ENCODE results near the gene ROCK1.

Gene ROCK1

GRCh38 chr18:21090680-21091079, 20.9 kb downstream of the ROCK1 start:
- peaks cover 15% of the 10 kb centered on the region for H3K36me3 Mint-ChIP-seq
- H3K4me3 Mint-ChIP-seq, result no peak overlapping the region
- peaks cover 24% of the 10 kb centered on the region for H3K4me1 Mint-ChIP-seq
- no peak overlapping the region for H3K27ac Mint-ChIP-seq
- DNase-seq (ENCODE audit: low spot score in 2 of 2) (no peak), ATAC-seq (ENCODE audit: low read depth) (no peak)
- H3K9me3 Mint-ChIP-seq, result peaks cover 8% of the 10 kb centered on the region
- H3K27me3 Mint-ChIP-seq, result no peaks in the 10 kb centered on the region

- Mint-ChIP-seq H3K4me1 (peaks cover 45% of the 10 kb centered on the region), H3K27me3 (no peaks in the 10 kb centered on the region), H3K36me3 (peaks cover 28% of the 10 kb centered on the region), H3K27ac (no peak overlapping the region), H3K9me3 (peaks cover 7% of the 10 kb centered on the region), H3K4me3 (no peak overlapping the region)
- ATAC-seq (ENCODE audit: low read depth), result no peak
- DNase-seq (ENCODE audit: low spot score in 2 of 2), result no peak
These were observed 25.9 kb downstream of the ROCK1 start for GRCh38 chr18:21085579-21086166.

DNA sequence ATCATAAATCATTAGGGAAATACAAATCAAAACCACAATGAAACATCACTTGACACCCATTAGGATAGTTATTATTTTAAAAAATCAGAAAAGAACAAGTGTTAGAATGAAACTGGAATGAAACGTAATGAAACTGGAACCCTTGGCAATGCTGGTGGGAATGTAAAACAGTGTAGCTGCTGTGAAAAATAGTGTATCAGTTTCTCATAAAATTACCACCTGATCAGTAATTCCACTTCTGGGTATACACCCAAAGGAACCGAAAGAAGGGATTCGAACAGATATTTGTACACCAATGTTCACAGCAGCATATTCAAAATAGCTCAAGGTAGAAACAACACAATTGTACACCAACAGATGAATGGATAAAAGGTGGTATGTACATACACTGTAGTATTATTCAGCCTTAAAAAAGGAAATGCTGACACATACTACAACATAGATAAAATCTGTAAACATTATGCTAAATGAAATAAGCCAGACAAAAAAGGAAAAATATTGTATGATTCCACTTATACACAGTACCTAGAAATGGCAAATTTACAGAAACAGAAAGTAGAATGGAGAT, 27.0 kb downstream of the ROCK1 start:
- Mint-ChIP-seq H3K36me3 (peaks cover 31% of the 10 kb centered on the region), H3K9me3 (peaks cover 9% of the 10 kb centered on the region), H3K4me1 (peaks cover 47% of the 10 kb centered on the region), H3K27me3 (no peaks in the 10 kb centered on the region), H3K27ac (no peak overlapping the region), H3K4me3 (peak overlapping the region; percentile 0)
- ATAC-seq (ENCODE audit: low read depth) (no peak), DNase-seq (ENCODE audit: low spot score in 2 of 2) (no peak)

GRCh38 chr18:21083017-21083416, 28.6 kb downstream of the ROCK1 start:
- no peak overlapping the region for H3K27ac Mint-ChIP-seq
- H3K27me3 Mint-ChIP-seq, result no peaks in the 10 kb centered on the region
- peaks cover 58% of the 10 kb centered on the region for H3K4me1 Mint-ChIP-seq
- peaks cover 9% of the 10 kb centered on the region for H3K9me3 Mint-ChIP-seq
- no peak overlapping the region for H3K4me3 Mint-ChIP-seq
- DNase-seq (ENCODE audit: low spot score in 2 of 2), result no peak
- ATAC-seq (ENCODE audit: low read depth), result no peak
- H3K36me3 Mint-ChIP-seq, result peaks cover 31% of the 10 kb centered on the region

GRCh38 chr18:21081426-21081825, 30.2 kb downstream of the ROCK1 start:
- ATAC-seq (ENCODE audit: low read depth), result no peak
- H3K27me3 Mint-ChIP-seq, result no peaks in the 10 kb centered on the region
- H3K9me3 Mint-ChIP-seq, result peaks cover 5% of the 10 kb centered on the region
- peaks cover 25% of the 10 kb centered on the region for H3K36me3 Mint-ChIP-seq
- H3K27ac Mint-ChIP-seq, result no peak overlapping the region
- H3K4me3 Mint-ChIP-seq, result no peak overlapping the region
- peaks cover 61% of the 10 kb centered on the region for H3K4me1 Mint-ChIP-seq
- no peak for DNase-seq (ENCODE audit: low spot score in 2 of 2)

GRCh38 chr18:21080576-21080975, 31.0 kb downstream of the ROCK1 start:
- Mint-ChIP-seq H3K27me3 (no peaks in the 10 kb centered on the region), H3K27ac (no peak overlapping the region), H3K4me3 (no peak overlapping the region), H3K9me3 (peaks cover 5% of the 10 kb centered on the region), H3K4me1 (peaks cover 68% of the 10 kb centered on the region), H3K36me3 (peaks cover 25% of the 10 kb centered on the region)
- ATAC-seq (ENCODE audit: low read depth) (no peak), DNase-seq (ENCODE audit: low spot score in 2 of 2) (no peak)

DNA sequence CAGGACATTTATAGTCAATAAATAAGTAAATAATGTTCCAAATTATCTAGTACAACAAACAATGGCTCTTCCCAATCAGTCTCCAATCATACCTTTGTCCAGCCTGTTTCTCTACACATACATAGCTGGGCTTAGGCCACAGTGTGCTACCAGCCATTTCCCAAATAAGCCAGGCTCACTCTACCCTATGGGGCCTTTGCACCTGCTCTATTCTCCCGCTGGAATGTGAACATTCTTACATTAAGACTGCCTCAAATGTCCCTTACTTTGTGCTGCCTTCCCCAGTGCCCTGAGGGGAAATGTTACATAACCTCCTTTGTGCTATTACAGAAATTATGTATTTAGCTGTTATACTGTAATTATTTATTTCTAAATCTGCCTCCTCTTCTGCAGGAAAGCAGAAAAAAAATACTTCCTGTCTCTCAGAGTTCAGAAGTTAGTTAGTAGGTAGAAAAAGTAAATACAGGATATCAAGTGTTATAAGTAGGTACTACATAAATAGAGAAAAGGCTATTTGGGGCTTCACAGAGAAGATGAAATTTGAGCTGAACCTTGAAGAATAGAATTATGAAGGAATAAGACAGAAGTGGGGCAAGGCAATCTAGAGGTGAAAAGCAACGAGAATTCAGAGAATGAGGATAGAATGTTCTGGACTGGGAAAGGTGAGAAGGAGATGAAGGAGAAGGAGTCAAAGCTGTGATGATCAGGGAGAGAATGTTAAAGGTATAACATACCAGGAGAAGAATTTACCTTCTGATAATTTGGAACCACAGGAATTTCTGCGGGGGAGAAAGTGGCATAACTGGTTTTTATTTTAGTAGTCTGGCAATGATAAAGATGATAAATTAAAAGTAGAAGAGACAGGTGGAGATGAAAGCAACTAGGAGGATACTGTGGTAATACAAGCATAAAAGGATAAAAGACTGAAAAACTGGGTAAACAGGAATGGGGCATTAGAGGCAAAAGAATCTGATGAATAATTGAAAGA, 37.0 kb downstream of the ROCK1 start:
- Mint-ChIP-seq H3K4me1 (peaks cover 46% of the 10 kb centered on the region), H3K36me3 (peaks cover 4% of the 10 kb centered on the region), H3K27me3 (no peaks in the 10 kb centered on the region), H3K9me3 (no peaks in the 10 kb centered on the region), H3K27ac (peak overlapping the region; percentile 13), H3K4me3 (peak overlapping the region; percentile 46)
- no peak for ATAC-seq (ENCODE audit: low read depth)
- DNase-seq (ENCODE audit: low spot score in 2 of 2), result no peak

GRCh38 chr18:21073180-21073579, 38.4 kb downstream of the ROCK1 start:
- Mint-ChIP-seq H3K4me1 (peaks cover 35% of the 10 kb centered on the region), H3K27ac (peak overlapping the region; percentile 8), H3K27me3 (no peaks in the 10 kb centered on the region), H3K36me3 (peaks cover 4% of the 10 kb centered on the region), H3K9me3 (no peaks in the 10 kb centered on the region), H3K4me3 (no peak overlapping the region)
- no peak for DNase-seq (ENCODE audit: low spot score in 2 of 2)
- no peak for ATAC-seq (ENCODE audit: low read depth)

GRCh38 chr18:21071071-21071470, 40.5 kb downstream of the ROCK1 start:
- no peak for ATAC-seq (ENCODE audit: low read depth)
- Mint-ChIP-seq H3K9me3 (no peaks in the 10 kb centered on the region), H3K4me1 (peaks cover 25% of the 10 kb centered on the region), H3K27me3 (no peaks in the 10 kb centered on the region), H3K27ac (no peak overlapping the region), H3K36me3 (peaks cover 6% of the 10 kb centered on the region), H3K4me3 (no peak overlapping the region)
- DNase-seq (ENCODE audit: low spot score in 2 of 2), result no peak

GRCh38 chr18:21069468-21069867, 42.1 kb downstream of the ROCK1 start:
- Mint-ChIP-seq H3K4me1 (peaks cover 12% of the 10 kb centered on the region), H3K9me3 (no peaks in the 10 kb centered on the region), H3K27me3 (no peaks in the 10 kb centered on the region), H3K4me3 (no peak overlapping the region), H3K27ac (no peak overlapping the region), H3K36me3 (peaks cover 4% of the 10 kb centered on the region)
- no peak for DNase-seq (ENCODE audit: low spot score in 2 of 2)
- ATAC-seq (ENCODE audit: low read depth), result no peak

- DNase-seq (ENCODE audit: low spot score in 2 of 2) (no peak), ATAC-seq (ENCODE audit: low read depth) (no peak)
- peaks cover 7% of the 10 kb centered on the region for H3K4me1 Mint-ChIP-seq
- peaks cover 21% of the 10 kb centered on the region for H3K36me3 Mint-ChIP-seq
- H3K27ac Mint-ChIP-seq, result no peak overlapping the region
- no peak overlapping the region for H3K4me3 Mint-ChIP-seq
- H3K27me3 Mint-ChIP-seq, result no peaks in the 10 kb centered on the region
- H3K9me3 Mint-ChIP-seq, result no peaks in the 10 kb centered on the region
These were observed 47.3 kb downstream of the ROCK1 start for GRCh38 chr18:21064347-21064746.

DNA sequence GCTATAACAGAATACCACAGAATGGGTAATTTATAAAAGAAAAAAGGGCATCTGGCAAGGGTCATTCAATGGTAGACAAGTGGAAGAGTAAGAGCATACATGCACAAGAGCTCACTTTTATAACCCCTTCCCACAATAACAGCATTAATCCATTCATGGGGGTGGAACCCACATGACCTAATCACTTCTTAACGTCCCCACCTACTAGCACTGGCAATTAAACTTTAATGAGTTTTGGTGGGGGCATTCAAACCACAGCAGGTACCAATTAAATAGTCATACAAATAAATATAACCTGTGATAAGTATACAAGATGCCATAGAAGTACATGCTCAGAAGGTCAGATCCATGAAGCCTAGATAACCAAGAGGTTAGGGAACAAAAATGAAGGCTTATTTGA, 48.6 kb downstream of the ROCK1 start:
- H3K4me3 Mint-ChIP-seq, result no peak overlapping the region

DNA sequence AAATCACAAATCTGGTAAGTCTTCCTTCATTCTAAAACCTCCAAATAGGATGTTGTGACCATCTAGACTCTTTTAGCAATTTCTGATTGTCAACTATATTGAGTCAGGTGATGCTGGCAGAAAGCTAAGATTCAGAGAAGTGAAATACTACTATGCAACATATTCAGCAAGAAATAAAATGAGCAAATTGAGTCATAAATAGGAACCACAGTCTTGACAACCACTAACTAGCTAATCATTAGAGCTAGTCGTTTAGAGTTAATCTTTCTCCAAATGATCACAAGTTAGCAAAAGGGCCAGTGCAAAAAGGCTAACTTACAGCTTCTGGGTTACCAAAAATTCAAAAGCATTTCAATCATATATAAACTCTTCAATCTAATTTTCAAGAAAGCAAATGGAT, 54.5 kb downstream of the ROCK1 start:
- H3K27ac Mint-ChIP-seq, result no peak overlapping the region
- no peaks in the 10 kb centered on the region for H3K9me3 Mint-ChIP-seq
- H3K4me1 Mint-ChIP-seq, result peaks cover 3% of the 10 kb centered on the region
- no peak overlapping the region for H3K4me3 Mint-ChIP-seq
- H3K36me3 Mint-ChIP-seq, result peaks cover 15% of the 10 kb centered on the region
- DNase-seq (ENCODE audit: low spot score in 2 of 2), result no peak
- ATAC-seq (ENCODE audit: low read depth), result no peak
- no peaks in the 10 kb centered on the region for H3K27me3 Mint-ChIP-seq

More for the DNA sequence above, 48.6 kb downstream of the ROCK1 start:
- peaks cover 7% of the 10 kb centered on the region for H3K4me1 Mint-ChIP-seq
- peak overlapping the region; percentile 15 for H3K27ac Mint-ChIP-seq
- no peaks in the 10 kb centered on the region for H3K9me3 Mint-ChIP-seq
- DNase-seq (ENCODE audit: low spot score in 2 of 2) (no peak), ATAC-seq (ENCODE audit: low read depth) (no peak)
- H3K36me3 Mint-ChIP-seq, result peaks cover 24% of the 10 kb centered on the region
- no peaks in the 10 kb centered on the region for H3K27me3 Mint-ChIP-seq

DNA sequence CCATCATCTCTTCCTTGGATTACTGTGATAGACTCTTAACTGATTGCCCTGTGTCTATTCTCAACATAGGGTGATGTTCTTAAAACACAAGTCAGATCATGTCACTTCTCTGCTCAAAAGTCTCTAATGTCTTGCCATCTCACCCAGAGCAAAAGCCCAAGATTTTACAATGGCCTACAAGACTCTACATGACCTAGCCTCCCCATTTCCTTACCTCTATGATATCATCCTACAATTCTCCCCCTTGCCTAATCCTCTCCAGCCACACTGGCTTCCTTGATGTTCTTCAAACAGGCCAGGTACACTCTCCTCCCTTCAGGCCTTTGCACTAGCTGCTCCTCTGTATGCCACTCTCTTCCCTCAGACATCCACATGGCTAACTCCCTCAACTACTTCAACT, 55.1 kb downstream of the ROCK1 start:
- Mint-ChIP-seq H3K4me3 (no peak overlapping the region), H3K27ac (no peak overlapping the region), H3K4me1 (peaks cover 6% of the 10 kb centered on the region), H3K9me3 (no peaks in the 10 kb centered on the region), H3K36me3 (peaks cover 10% of the 10 kb centered on the region), H3K27me3 (no peaks in the 10 kb centered on the region)
- no peak for ATAC-seq (ENCODE audit: low read depth)
- DNase-seq (ENCODE audit: low spot score in 2 of 2), result no peak

Data from memory B cell (primary cell).